Liver (tissue), 9 donors: ENCODE results near the gene RUNX1. TPM values are rescaled to one million over a fixed set of nuclear protein-coding genes. Genes with fewer than 3 reads are reported as not detected.

Experiments
- DNase-seq: peaks from one replicate; pipeline ENCODE4 v3.0.0-alpha.2; 2017; ENCODE audit warnings: low spot score
- H3K27ac ChIP-seq, 2 donors: one replicate each; pipeline ENCODE4 v1.7.0; 2013; ENCODE audit warnings: inconsistent platforms in 2 of 2, low read length in 2 of 2, control low read depth in 1 of 2, low read depth in 1 of 2, mild to moderate bottlenecking in 1 of 2
- H3K27me3 ChIP-seq, 4 donors: one replicate each; pipeline versions ENCODE4 v1.6.1 to v1.7.0; 2013; ENCODE audit warnings: low read length in 3 of 4, inconsistent platforms in 1 of 4, mild to moderate bottlenecking in 1 of 4, moderate library complexity in 1 of 4; ENCODE audit not compliant: control insufficient read depth in 4 of 4, insufficient read depth in 4 of 4
- H3K36me3 ChIP-seq, 4 donors: one replicate each; pipeline versions ENCODE4 v1.6.1 to v1.7.0; 2013; ENCODE audit warnings: low read length in 3 of 4, mild to moderate bottlenecking in 3 of 4, low read depth in 1 of 4, moderate library complexity in 1 of 4; ENCODE audit not compliant: control insufficient read depth in 4 of 4, insufficient read depth in 3 of 4
- H3K4me1 ChIP-seq, 4 donors: one replicate each; pipeline versions ENCODE4 v1.6.1 to v1.7.0; 2013; ENCODE audit warnings: low read length in 3 of 4, mild to moderate bottlenecking in 3 of 4, moderate library complexity in 1 of 4; ENCODE audit not compliant: control insufficient read depth in 4 of 4, insufficient read depth in 4 of 4
- H3K4me3 ChIP-seq, 3 donors: one replicate each; pipeline versions ENCODE4 v1.6.1 to v1.7.0; 2013; ENCODE audit warnings: low read length in 3 of 3, control low read depth in 1 of 3, low read depth in 1 of 3, mild to moderate bottlenecking in 1 of 3
- H3K9ac ChIP-seq, 2 donors: one replicate each; pipeline ENCODE4 v1.7.0; 2013; ENCODE audit warnings: low read length in 2 of 2, mild to moderate bottlenecking in 2 of 2, moderate library complexity in 2 of 2, control low read depth in 1 of 2, low read depth in 1 of 2
- H3K9me3 ChIP-seq, 4 donors: one replicate each; pipeline versions ENCODE4 v1.6.1 to v1.7.0; 2013; ENCODE audit warnings: low read length in 3 of 4; ENCODE audit not compliant: control insufficient read depth in 4 of 4
- ATF3 ChIP-seq: IDR thresholded peaks from 2 replicates; pipeline ENCODE4 v1.6.1; 2016; ENCODE audit warnings: antibody characterized with exemption
- CTCF ChIP-seq: fragments of 150-350 bp; IDR thresholded peaks from 2 replicates; pipeline ENCODE4 v1.5.1; 2017; ENCODE audit warnings: improper control_type of control experiment, low read depth, low read length; ENCODE audit not compliant: missing input control
- EGR1 ChIP-seq, 2 donors: IDR thresholded peaks; 2 replicates each; pipeline ENCODE4 v1.6.1; 2016 to 2018; ENCODE audit warnings: antibody characterized with exemption in 2 of 2, low read depth in 2 of 2
- FOXA1 ChIP-seq: IDR thresholded peaks from 2 replicates; pipeline ENCODE4 v1.6.1; 2016; ENCODE audit warnings: antibody characterized with exemption
- FOXA2 ChIP-seq: IDR thresholded peaks from 2 replicates; pipeline ENCODE4 v1.6.1; 2016; ENCODE audit warnings: antibody characterized with exemption
- GABPA ChIP-seq, 2 donors: IDR thresholded peaks in 1 of 2; conservative IDR thresholded peaks in 1 of 2; 2 replicates each; pipeline ENCODE4 v1.6.1; 2016; ENCODE audit warnings: antibody characterized with exemption in 2 of 2, mild to moderate bottlenecking in 1 of 2, moderate library complexity in 1 of 2
- HNF4A ChIP-seq, 2 donors: conservative IDR thresholded peaks; 2 replicates each; pipeline ENCODE4 v1.6.1; 2016; ENCODE audit warnings: antibody characterized with exemption in 2 of 2, mild to moderate bottlenecking in 2 of 2
- JUND ChIP-seq, 2 donors: IDR thresholded peaks; 2 replicates each; pipeline ENCODE4 v1.6.1; 2016; ENCODE audit warnings: antibody characterized with exemption in 2 of 2
- MAX ChIP-seq: IDR thresholded peaks from 2 replicates; pipeline ENCODE4 v1.6.1; 2016; ENCODE audit warnings: antibody characterized with exemption
- NR2F2 ChIP-seq: IDR thresholded peaks from 2 replicates; pipeline ENCODE4 v1.6.1; 2016; ENCODE audit warnings: antibody characterized with exemption
- RAD21 ChIP-seq, 2 donors: IDR thresholded peaks; 2 replicates each; pipeline ENCODE4 v1.6.1; 2016; ENCODE audit warnings: antibody characterized with exemption in 2 of 2, mild to moderate bottlenecking in 2 of 2
- REST ChIP-seq: IDR thresholded peaks from 2 replicates; pipeline ENCODE4 v1.6.1; 2016; ENCODE audit warnings: antibody characterized with exemption, mild to moderate bottlenecking
- RXRA ChIP-seq, 2 donors: IDR thresholded peaks; 2 replicates each; pipeline ENCODE4 v1.6.1; 2017 to 2018; ENCODE audit warnings: antibody characterized with exemption in 2 of 2, mild to moderate bottlenecking in 1 of 2
- SP1 ChIP-seq: IDR thresholded peaks from 2 replicates; pipeline ENCODE4 v1.6.1; 2018; ENCODE audit warnings: antibody characterized with exemption, mild to moderate bottlenecking
- YY1 ChIP-seq: IDR thresholded peaks from 2 replicates; pipeline ENCODE4 v1.6.1; 2016; ENCODE audit warnings: antibody characterized with exemption, mild to moderate bottlenecking
- ZBTB33 ChIP-seq: IDR thresholded peaks from 2 replicates; pipeline ENCODE4 v1.6.1; 2016; ENCODE audit warnings: antibody characterized with exemption
- WGBS: extraction: QIAGEN DNeasy Blood & Tissue Kit; methylation state at CpG from one replicate; pipeline ENCODE4 v1.1.7; 2013; 5-methylcytosine and 5-hydroxymethylcytosine counted together
- polyA plus RNA-seq, 2 donors: library from polyadenylated mRNA; stranded (reverse) in 1 of 2; unstranded in 1 of 2; fragments of 200-250 nt in 1 of 2; fragments of >200 nt in 1 of 2; fragmentation: Nextera tagmentation in 1 of 2; extraction: Ambion mirVana in 1 of 2; gene quantifications; one replicate each; pipeline versions ENCODE4 v1.2.1 to v1.2.3, GENCODE V29; 2013 to 2015
- total RNA-seq, 2 donors: library from RNA; depleted of rRNA; stranded (reverse); fragments of >200 nt; gene quantifications; one replicate each; pipeline ENCODE4 v1.2.3, GENCODE V29; 2014
- donor health status: healthy.
- donor health status: healthy.
- donor health status: healthy.
- donor health status: healthy.
- donor health status: healthy.

The RUNX1 gene
- total and polyA plus RNA-seq, 4 donors, result 0.98 to 7.2 (median 3.1) TPM

GRCh38 chr21:34815831-34816705 lies 233.0 kb downstream of the RUNX1 start:
- DNase-seq, result no peak
- WGBS, result 94% methylated on average over 9 of the region's 9 CpGs
- Histone ChIP-seq H3K27ac (no peak overlapping the region), H3K36me3 (peaks cover 0 to 4% (median 0%) of the 10 kb centered on the region in 4 donors), H3K4me3 (no peak overlapping the region), H3K4me1 (peaks cover 4 to 15% (median 5%) of the 10 kb centered on the region in 4 donors), H3K9me3 (no peaks in the 10 kb centered on the region), H3K27me3 (no peaks in the 10 kb centered on the region), H3K9ac (no peak overlapping the region)
- TF ChIP-seq RXRA (IDR thresholded peaks at IDR 0.05) (no peak), JUND (IDR thresholded peaks at IDR 0.05) (no peak), CTCF (no peak), ATF3 (no peak), YY1 (no peak), ZBTB33 (no peak), HNF4A (conservative IDR thresholded peaks at IDR 0.05) (no peak), NR2F2 (no peak), FOXA1 (no peak), SP1 (no peak), EGR1 (IDR thresholded peaks at IDR 0.05; ENCODE audit: low read depth in 2 of 2) (no peak), GABPA (IDR thresholded peaks at IDR 0.05 in 1 of 2, conservative IDR thresholded peaks at IDR 0.05 in 1 of 2) (no peak), REST (no peak)

- 88% methylated on average over 6 of the region's 6 CpGs for WGBS
- Histone ChIP-seq H3K4me1 (peaks cover 4 to 15% (median 5%) of the 10 kb centered on the region in 4 donors), H3K9me3 (no peaks in the 10 kb centered on the region), H3K27me3 (no peaks in the 10 kb centered on the region), H3K4me3 (no peak overlapping the region), H3K27ac (no peak overlapping the region), H3K9ac (no peak overlapping the region), H3K36me3 (peaks cover 0 to 4% (median 0%) of the 10 kb centered on the region in 4 donors)
- no peak for TF ChIP-seq YY1
- no peak for TF ChIP-seq FOXA2
- TF ChIP-seq HNF4A (conservative IDR thresholded peaks at IDR 0.05), result no peak
- no peak for TF ChIP-seq MAX
- TF ChIP-seq GABPA (IDR thresholded peaks at IDR 0.05 in 1 of 2, conservative IDR thresholded peaks at IDR 0.05 in 1 of 2), result no peak
- TF ChIP-seq REST, result no peak
- TF ChIP-seq RXRA (IDR thresholded peaks at IDR 0.05), result no peak
- TF ChIP-seq RAD21 (IDR thresholded peaks at IDR 0.05), result no peak
- no peak for TF ChIP-seq FOXA1
- no peak for TF ChIP-seq JUND (IDR thresholded peaks at IDR 0.05)
- TF ChIP-seq CTCF, result no peak
- DNase-seq, result no peak
These were observed 234.6 kb downstream of the RUNX1 start for GRCh38 chr21:34814529-34814951.
